Endodermal cell (in vitro differentiated cells): Measurements from ENCODE around the gene DNPH1. TPM values are rescaled to one million over a fixed set of nuclear protein-coding genes. Genes with fewer than 3 reads are reported as not detected.
A peak's percentile ranks its signal among the peaks of the same experiment; 100 is the strongest.

Experiments used
- DNase-seq: peaks from one replicate; pipeline ENCODE4 v3.0.0-alpha.2; 2017
- H3K27ac ChIP-seq: 2 replicates; pipeline ENCODE4 v1.5.1; 2013; ENCODE audit warnings: mild to moderate bottlenecking, low read depth, low read length, moderate library complexity
- H3K27me3 ChIP-seq: 2 replicates; pipeline ENCODE4 v1.6.1; 2013; ENCODE audit warnings: mild to moderate bottlenecking, low read length, moderate library complexity; ENCODE audit not compliant: insufficient read depth, control insufficient read depth, poor library complexity, severe bottlenecking
- H3K36me3 ChIP-seq: 2 replicates; pipeline ENCODE4 v1.7.0; 2013; ENCODE audit warnings: mild to moderate bottlenecking, low read length, moderate library complexity; ENCODE audit not compliant: control insufficient read depth, insufficient read depth
- H3K4me1 ChIP-seq: one replicate; pipeline ENCODE4 v1.7.0; 2013; ENCODE audit warnings: low read length; ENCODE audit not compliant: control insufficient read depth, insufficient read depth
- H3K4me3 ChIP-seq: 2 replicates; pipeline ENCODE4 v1.5.1; 2013; ENCODE audit warnings: mild to moderate bottlenecking, low read length, moderate library complexity
- H3K9ac ChIP-seq: 2 replicates; pipeline ENCODE4 v1.6.1; 2013; ENCODE audit warnings: mild to moderate bottlenecking, low read length, moderate library complexity; ENCODE audit not compliant: poor library complexity, severe bottlenecking; ENCODE audit errors: extremely low read depth
- H3K9me3 ChIP-seq: 2 replicates; pipeline ENCODE4 v1.6.1; 2013; ENCODE audit warnings: mild to moderate bottlenecking, low read length, moderate library complexity; ENCODE audit not compliant: control insufficient read depth
- H3K27ac Mint-ChIP-seq: 2 replicates; pipeline ENCODE4 v1.8.0; 2020; ENCODE audit warnings: mixed read lengths
- H3K27me3 Mint-ChIP-seq: 2 replicates; pipeline ENCODE4 v1.8.0; 2021; ENCODE audit warnings: mild to moderate bottlenecking, mixed read lengths; ENCODE audit not compliant: insufficient read depth
- H3K36me3 Mint-ChIP-seq: 2 replicates; pipeline ENCODE4 v1.8.0; 2020; ENCODE audit warnings: low read depth, mixed read lengths
- H3K4me1 Mint-ChIP-seq: 2 replicates; pipeline ENCODE4 v1.8.0; 2020; ENCODE audit warnings: mixed read lengths
- H3K4me3 Mint-ChIP-seq: 2 replicates; pipeline ENCODE4 v1.8.0; 2020; ENCODE audit warnings: mild to moderate bottlenecking, moderate library complexity, mixed read lengths
- H3K9me3 Mint-ChIP-seq: 2 replicates; pipeline ENCODE4 v1.8.0; 2020; ENCODE audit warnings: mild to moderate bottlenecking, mixed read lengths
- WGBS, 2 experiments: methylation state at CpG; one replicate each; pipeline versions ENCODE4 v1.1.5 to v1.1.7; 2013; ENCODE audit warnings: missing lambda C conversion rate in 2 of 2, mixed read lengths in 1 of 2; ENCODE audit not compliant: insufficient coverage in 1 of 2, insufficient read length in 1 of 2; 5-methylcytosine and 5-hydroxymethylcytosine counted together
- total RNA-seq, 2 donors: library from RNA; stranded (reverse); fragmentation: NEBNext Ultra II Directional in 1 of 2; extraction: Animal tissue kit (Norgen Biotek cat#: 25700) in 1 of 2; gene quantifications; 2 replicates in 1 of 2; 3 replicates in 1 of 2; pipeline ENCODE4 v1.2.1, GENCODE V29; 2021
- TF ChIP-seq, protein P1 (sequence below): fragments of 200-600 bp; sonication (generic); conservative IDR thresholded peaks from 2 replicates; pipeline ENCODE4 v1.5.0; 2021; ENCODE audit warnings: antibody characterized with exemption, mild to moderate bottlenecking

The DNPH1 gene
- total RNA-seq, 2 donors from 2014 or later: 48.2 to 66.5 TPM

DNA sequence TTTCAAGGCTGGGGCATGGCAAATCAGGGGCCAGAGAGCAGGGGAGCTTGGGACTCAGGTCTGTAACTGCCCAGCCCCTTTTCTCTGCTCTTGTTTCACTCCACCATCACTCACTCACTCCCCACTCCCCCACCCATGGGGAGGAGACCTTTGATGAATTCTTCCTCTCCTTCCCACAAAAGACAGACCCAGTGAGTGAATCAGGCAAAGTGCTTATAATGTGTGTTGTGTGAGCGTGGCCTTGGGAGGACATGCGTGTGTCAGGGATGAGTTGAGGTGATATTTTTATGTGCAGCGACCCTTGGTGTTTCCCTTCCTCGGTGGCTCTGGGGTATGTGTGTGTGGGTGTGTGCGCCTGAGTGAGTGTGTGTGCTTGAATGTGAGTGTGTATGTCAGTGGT is 48.3 kb downstream of the DNPH1 start:
- H3K4me1 ChIP-seq: peaks cover 3% of the 10 kb centered on the region
- peaks cover 36% of the 10 kb centered on the region for H3K36me3 ChIP-seq
- 82 to 90% methylated on average over 2 to 5 of the region's 5 CpGs for WGBS, 2 experiments
- H3K27ac ChIP-seq: no peak overlapping the region
- Mint-ChIP-seq H3K9me3 (no peaks in the 10 kb centered on the region), H3K36me3 (peaks cover 28% of the 10 kb centered on the region), H3K4me1 (peaks cover 20% of the 10 kb centered on the region), H3K27ac (peak overlapping the region; percentile 72), H3K27me3 (no peaks in the 10 kb centered on the region), H3K4me3 (peak overlapping the region; percentile 82)
- no peak for DNase-seq
- H3K9ac ChIP-seq: peak overlapping the region; percentile 60
- TF ChIP-seq, protein P1, sequence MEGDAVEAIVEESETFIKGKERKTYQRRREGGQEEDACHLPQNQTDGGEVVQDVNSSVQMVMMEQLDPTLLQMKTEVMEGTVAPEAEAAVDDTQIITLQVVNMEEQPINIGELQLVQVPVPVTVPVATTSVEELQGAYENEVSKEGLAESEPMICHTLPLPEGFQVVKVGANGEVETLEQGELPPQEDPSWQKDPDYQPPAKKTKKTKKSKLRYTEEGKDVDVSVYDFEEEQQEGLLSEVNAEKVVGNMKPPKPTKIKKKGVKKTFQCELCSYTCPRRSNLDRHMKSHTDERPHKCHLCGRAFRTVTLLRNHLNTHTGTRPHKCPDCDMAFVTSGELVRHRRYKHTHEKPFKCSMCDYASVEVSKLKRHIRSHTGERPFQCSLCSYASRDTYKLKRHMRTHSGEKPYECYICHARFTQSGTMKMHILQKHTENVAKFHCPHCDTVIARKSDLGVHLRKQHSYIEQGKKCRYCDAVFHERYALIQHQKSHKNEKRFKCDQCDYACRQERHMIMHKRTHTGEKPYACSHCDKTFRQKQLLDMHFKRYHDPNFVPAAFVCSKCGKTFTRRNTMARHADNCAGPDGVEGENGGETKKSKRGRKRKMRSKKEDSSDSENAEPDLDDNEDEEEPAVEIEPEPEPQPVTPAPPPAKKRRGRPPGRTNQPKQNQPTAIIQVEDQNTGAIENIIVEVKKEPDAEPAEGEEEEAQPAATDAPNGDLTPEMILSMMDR: no peak
- H3K4me3 ChIP-seq: peak overlapping the region; percentile 83
- H3K9me3 ChIP-seq: no peaks in the 10 kb centered on the region
- H3K27me3 ChIP-seq: no peaks in the 10 kb centered on the region

DNA sequence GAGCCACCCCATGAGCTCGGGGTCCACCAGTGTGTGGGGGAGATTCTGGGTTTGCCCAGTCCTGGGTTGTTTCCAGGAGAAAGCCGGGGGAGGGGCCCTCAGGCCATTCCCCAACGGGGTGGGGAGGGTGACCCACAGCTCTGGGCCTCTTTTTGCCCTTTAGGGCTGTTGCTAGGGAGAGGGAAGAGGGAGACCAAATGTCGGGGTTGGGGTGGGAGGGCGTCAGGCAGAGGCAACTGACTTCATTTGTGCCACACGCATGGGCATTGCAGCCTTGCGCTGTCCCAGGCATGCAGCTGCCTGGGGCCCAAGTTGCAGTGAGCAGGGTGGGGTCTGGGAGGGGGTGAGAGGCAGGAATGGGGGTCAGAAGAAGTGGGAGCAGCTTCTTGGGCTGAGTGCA is 49.2 kb downstream of the DNPH1 start:
- peaks cover 37% of the 10 kb centered on the region for H3K36me3 Mint-ChIP-seq
- 92 to 100% methylated on average over 1 to 7 of the region's 7 CpGs for WGBS, 2 experiments
- no peaks in the 10 kb centered on the region for H3K27me3 Mint-ChIP-seq
- Histone ChIP-seq H3K27ac (no peak overlapping the region), H3K9me3 (no peaks in the 10 kb centered on the region), H3K27me3 (no peaks in the 10 kb centered on the region), H3K9ac (no peak overlapping the region), H3K4me1 (peaks cover 4% of the 10 kb centered on the region), H3K36me3 (peaks cover 42% of the 10 kb centered on the region), H3K4me3 (no peak overlapping the region)
- TF ChIP-seq, protein P1: no peak
- no peak overlapping the region for H3K4me3 Mint-ChIP-seq
- H3K27ac Mint-ChIP-seq: no peak overlapping the region
- peaks cover 22% of the 10 kb centered on the region for H3K4me1 Mint-ChIP-seq
- no peaks in the 10 kb centered on the region for H3K9me3 Mint-ChIP-seq
- no peak for DNase-seq

DNA sequence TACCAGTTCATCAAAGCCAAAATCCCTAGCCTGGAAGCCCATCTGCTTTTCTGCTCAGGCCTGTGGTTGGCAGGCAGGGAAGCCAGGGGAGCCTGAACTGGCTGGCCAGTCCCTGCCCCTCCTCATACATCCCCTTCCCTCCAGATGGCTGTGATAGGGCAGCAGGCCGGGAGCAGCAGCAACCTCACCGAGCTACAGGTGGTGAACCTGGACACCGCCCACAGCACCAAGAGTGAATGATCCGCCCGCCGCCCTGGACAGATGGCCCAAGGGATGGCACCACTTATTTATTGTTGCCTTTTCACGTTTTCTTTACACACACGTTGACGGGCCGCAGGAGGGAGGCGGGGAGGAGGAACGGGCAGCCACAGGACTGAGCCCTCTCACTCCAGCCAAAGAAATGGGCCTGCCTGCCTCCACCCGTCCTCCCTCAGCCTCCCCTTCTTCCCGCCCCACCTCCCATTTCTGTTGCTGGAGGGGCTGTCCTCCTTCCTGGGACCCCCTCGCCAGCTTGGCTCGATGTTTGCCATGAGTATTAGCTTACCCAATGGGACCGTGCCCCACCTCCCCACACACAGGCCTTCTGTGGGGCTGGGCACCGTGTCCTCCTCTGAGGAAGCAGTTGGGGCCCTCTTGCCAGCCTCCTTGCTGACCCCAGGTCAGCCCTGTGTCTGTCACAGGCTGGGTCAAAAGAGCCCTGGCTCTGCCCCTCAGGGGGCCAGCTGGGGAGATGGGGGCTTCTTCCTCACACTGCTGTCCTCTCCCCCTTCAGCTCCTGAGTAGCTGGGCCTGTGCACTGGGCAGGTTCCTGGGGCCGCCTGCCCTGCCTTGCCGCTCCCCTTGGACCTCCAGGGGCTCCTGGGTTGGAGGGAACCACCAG is 50.1 kb downstream of the DNPH1 start:
- Histone ChIP-seq H3K36me3 (peaks cover 46% of the 10 kb centered on the region), H3K27ac (no peak overlapping the region), H3K4me3 (no peak overlapping the region), H3K4me1 (peaks cover 9% of the 10 kb centered on the region), H3K9me3 (no peaks in the 10 kb centered on the region), H3K9ac (no peak overlapping the region), H3K27me3 (no peaks in the 10 kb centered on the region)
- 93 to 98% methylated on average over 12 to 20 of the region's 20 CpGs for WGBS, 2 experiments
- peaks cover 26% of the 10 kb centered on the region for H3K4me1 Mint-ChIP-seq
- H3K27ac Mint-ChIP-seq: no peak overlapping the region
- no peaks in the 10 kb centered on the region for H3K9me3 Mint-ChIP-seq
- no peak overlapping the region for H3K4me3 Mint-ChIP-seq
- DNase-seq: no peak
- no peaks in the 10 kb centered on the region for H3K27me3 Mint-ChIP-seq
- TF ChIP-seq, protein P1: no peak
- peaks cover 42% of the 10 kb centered on the region for H3K36me3 Mint-ChIP-seq
